ENCODE data around the gene SLC38A5.

GRCh38 chrX:48456628-48457331 is 13.3 kb downstream of the SLC38A5 start:
- TF ChIP-seq BHLHE40 (IDR thresholded peaks at IDR 0.05; ENCODE audit: borderline replicate concordance) (no peak), L3MBTL2 (conservative IDR thresholded peaks at IDR 0.05) (no peak), ARNT (IDR thresholded peaks at IDR 0.05) (no peak), SP1 (IDR thresholded peaks at IDR 0.05) (no peak), FOXK2 (IDR thresholded peaks at IDR 0.05) (no peak), HDGF (IDR thresholded peaks at IDR 0.05; ENCODE audit: borderline replicate concordance) (no peak), ELF4 (IDR thresholded peaks at IDR 0.05) (no peak), FOXM1 (IDR thresholded peaks at IDR 0.05; ENCODE audit: borderline replicate concordance) (no peak)

Measured in HEK293T (cell line).